Measurements from ENCODE around the gene AGAP9.
"Not testable (repeated sequence)": the region's sequence is repeated elsewhere in the genome, so short reads cannot be mapped to it uniquely, and the experiment has no call there.

AGAP9 gene

DNA sequence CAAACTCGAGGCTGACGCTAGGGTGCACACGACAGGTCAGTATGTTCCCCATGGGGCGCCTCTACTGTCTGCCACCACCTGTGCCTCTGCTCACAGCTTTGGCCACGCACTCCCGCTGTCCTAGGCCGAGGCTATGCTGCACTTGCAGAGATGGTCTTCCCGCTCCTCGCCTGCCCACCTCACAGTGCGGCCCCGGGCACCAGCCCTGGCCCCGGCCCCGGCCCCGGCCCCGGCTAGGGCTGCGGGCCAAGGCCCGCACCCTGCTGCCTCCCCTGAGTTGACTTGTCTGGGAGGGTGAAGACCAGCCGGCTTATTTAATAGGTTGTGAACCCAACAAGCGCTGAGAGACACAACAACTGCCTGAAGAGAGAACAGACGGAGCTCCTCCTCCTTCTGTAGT lies at the start of gene AGAP9:
Gene AGAP9 (minus strand): TSS at position 164 of the 400 bp plus-strand sequence. CDS start 112 bp downstream, at position 52.
- not testable (repeated sequence) for DNase-seq (ENCODE audit: insufficient read length, low spot score); FAIRE-seq

DNA sequence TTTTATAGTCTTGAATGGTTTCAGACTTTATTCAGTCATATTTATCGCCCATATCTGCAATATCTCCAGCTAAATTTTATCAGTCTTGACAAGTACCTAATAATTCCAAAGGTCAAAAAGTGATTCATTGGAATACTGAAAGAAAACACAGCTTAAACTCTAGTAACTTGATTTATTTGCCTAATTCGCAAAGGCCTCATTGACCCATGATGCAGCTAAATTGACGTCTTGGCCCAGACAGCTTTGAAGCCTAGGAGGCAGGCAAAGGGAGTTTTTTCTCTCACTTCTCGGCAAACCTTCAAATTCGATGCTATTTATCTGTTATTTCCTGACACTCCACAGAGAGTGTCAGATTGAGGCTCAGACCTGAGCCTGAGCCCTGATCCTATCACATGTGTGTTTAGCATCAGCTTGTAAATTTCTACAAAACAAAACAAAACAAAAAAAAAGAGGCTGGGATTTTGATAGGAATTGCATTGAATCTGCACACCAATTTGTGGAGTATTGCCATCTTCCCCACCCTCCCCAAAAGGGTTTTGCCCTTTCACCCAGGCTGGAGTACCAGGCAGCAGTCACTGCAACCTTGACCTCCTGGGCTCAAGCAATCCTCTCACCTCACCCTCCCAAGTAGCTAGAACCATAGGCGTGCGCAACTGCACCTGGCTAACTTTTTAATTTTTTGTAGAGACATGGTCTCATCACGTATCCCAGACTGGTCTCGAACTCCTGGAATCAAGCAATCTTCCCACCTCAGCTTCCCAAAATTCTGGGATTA lies 47.9 kb upstream of the AGAP9 start:
- not testable (repeated sequence) for FAIRE-seq; DNase-seq (ENCODE audit: insufficient read length, low spot score)

DNA sequence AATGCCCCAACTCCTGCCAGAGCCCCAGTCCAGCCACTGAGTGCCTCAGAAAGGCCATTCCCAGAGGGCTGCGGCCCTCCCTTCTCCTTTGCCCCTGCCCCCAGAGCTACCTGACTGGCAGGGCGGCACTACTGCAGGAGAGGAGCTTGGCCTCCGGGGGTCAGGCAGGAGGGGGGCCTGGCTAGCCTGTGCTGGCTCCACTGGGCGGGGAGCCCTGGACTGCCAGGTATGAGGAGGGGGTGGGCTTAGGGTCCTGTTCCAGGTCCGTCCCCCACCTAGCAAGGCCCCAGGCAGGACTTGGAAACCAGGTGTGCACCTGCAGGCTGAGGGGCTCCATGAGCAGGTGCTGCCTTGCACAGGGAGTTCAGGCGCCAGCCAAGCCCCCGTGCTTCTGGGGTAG lies 43.3 kb upstream of the AGAP9 start:
- not testable (repeated sequence) for DNase-seq (ENCODE audit: insufficient read length, low spot score); FAIRE-seq

DNA sequence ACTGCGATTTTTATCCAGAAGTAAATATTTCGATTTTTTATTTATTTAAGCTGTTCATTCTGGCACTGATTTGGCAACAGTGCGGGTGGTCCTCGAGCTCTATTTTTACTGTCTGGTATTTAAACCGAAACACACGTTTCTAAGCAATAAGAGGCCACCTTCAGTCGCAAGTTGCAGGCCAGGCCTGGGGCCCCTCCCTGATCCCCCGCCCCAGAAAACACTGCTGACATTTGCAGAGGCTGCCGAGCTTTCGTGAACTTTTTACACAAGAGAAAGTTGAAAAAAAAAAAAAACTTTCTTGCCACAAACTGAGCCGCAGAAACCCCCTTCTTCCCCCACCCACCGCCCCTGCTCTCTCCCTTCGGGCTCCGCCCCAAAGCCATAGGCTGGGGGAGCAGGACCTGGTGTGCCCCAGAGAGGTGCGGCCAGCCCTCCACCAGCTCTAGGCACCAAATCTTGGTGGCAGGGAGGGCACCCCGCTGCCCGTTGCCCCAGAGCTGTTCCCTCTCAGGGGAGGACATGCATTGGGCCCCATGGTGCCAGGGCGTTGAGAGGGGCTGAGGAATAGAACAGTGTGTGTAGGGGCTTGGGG lies 42.8 kb upstream of the AGAP9 start:
- not testable (repeated sequence) for FAIRE-seq; DNase-seq (ENCODE audit: insufficient read length, low spot score)

DNA sequence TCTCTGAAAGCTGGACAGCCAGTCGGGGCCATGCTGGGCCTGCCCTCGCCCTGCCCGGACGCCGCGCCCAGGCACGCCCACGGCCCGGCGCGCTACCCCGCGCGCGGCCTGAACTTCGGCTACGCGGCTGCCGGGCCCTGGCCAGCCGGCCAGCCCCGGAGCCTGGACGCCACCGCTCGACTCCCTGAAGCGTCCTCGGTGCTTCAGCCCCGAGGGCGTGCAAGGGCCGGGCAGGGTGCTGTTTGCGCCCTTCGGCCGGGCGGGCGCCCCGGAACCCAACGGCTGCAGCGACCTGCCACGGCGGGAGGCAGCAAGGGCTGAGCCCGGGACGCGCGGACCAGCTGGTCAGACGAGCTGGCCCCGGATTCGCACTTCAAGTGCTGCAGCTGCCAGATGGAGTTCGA lies 42.1 kb upstream of the AGAP9 start:
- not testable (repeated sequence) for FAIRE-seq; DNase-seq (ENCODE audit: insufficient read length, low spot score)

DNA sequence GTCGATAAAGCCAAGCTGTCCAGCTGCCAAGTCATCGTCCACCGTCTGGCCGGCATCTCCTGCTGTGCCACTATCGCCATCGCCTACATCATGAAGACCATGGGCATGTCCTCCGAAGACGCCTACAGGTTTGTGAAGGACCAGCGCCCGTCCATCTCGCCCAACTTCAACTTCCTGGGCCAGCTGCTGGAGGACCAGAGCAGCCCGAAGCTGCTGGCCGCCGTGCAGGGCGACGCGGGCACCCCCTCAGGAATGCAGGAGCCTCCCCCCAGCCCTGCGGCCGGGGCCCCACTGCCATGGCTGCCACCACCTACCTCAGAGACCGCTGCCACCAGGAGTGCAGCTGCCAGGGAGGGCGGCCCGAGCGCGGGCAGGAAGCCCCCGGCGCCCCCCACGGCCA lies 41.5 kb upstream of the AGAP9 start:
- not testable (repeated sequence) for FAIRE-seq; DNase-seq (ENCODE audit: insufficient read length, low spot score)

DNA sequence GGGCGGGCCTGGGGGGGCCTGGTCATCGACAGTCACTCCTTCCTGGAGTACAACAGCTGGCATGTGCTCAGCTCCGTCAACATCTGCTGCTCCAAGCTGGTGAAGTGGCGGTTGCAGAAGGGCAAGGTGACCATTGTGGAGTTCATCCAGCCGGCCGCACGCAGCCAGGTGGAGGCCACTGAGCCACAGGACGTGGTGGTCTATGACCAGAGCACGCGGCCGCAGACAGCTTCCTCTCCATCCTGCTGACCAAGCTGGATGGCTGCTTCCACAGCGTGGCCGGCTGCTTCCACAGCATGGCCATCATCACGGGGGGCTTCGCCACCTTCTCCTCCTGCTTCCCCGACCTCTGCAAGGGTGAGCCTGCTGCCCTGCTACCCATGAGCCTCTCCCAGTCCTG lies 40.9 kb upstream of the AGAP9 start:
- not testable (repeated sequence) for FAIRE-seq; DNase-seq (ENCODE audit: insufficient read length, low spot score)

DNA sequence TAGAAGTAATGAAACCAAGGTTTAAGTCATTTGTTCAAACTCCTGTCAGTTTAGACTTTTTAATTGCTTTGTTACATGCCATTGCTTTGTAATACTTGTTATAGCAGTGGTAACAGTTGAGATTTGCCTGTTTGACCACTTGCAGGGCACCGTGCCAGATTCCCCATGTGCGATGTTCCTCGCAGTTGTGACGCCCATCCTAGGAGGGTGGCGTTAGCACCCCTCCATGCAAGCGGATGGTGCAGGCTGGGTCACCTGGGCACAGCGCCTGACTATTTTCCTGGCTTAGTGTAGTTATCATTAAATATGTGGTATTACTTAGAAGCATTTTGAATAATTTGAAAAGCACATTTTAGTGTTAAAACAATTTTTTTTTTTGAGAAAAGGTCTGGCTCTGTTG lies 37.0 kb upstream of the AGAP9 start:
- not testable (repeated sequence) for FAIRE-seq; DNase-seq (ENCODE audit: insufficient read length, low spot score)

DNA sequence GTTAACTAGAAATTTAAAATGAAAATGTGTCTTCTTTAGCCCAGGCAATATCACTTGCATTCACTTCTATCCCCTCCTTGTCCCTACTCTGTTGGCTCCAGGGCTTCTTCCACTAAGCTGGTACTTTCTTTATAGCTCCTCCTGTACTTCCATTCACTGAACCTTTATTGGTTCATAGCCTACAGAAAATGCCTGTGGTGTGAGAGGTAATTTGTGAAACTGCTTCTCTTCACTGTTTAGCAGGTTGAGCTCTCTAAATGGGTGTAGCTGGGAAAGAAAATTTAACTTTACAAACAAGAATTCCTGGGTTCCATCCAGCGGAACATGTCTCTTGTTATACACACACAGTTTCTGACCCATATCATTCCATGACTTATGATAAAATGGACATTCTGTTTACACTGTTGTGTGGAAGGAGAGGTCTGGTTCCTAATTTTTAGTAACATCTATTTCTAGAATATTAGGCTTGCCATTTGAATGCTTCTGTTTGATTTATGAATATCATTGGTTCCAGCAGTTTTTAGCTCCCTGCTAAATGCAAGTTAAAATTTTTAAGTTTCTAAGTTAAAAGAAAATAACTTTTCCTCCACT lies 36.4 kb upstream of the AGAP9 start:
- FAIRE-seq; DNase-seq (ENCODE audit: insufficient read length, low spot score): not testable (repeated sequence)

DNA sequence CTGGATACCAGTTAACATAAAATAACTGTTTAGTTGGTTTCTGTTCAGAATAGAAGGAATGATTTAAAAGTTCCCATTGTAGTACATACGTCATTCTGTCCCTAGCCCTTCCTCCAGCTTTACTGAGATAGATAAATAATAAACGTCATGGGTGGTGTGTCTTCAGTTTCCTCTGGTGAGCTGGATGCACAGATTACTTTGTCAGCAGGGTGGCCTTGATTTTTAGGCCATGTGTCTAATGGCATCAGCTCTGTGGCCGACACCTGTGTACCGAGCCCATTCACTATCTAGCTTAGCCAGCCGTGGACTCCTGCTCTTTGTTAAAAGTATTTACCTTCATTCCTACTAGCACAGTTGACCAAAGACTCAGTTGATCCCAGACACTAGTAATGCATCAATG lies 34.7 kb upstream of the AGAP9 start:
- not testable (repeated sequence) for DNase-seq (ENCODE audit: insufficient read length, low spot score)

DNA sequence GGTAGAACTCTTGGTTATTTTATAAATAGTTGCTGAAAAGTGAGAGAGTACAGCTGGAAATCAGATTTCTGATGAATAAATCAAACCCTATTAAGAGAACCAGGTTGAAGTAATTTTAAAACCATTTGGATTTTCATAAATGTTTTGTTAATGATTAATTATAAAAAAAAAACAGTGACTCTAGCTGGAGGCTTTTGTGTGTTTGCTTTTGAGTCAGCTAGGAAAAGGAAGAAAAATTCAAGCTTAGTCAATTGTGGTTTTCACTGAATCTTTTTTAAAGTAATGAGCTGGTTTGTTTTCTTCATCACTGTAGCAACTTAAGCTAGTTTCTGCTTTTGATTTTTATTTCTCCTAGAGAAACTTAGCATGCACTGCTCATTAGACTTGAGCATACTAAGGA lies 34.2 kb upstream of the AGAP9 start:
- not testable (repeated sequence) for DNase-seq (ENCODE audit: insufficient read length, low spot score); FAIRE-seq

More for the DNA sequence above, 34.7 kb upstream of the AGAP9 start:
- FAIRE-seq, result not testable (repeated sequence)

DNA sequence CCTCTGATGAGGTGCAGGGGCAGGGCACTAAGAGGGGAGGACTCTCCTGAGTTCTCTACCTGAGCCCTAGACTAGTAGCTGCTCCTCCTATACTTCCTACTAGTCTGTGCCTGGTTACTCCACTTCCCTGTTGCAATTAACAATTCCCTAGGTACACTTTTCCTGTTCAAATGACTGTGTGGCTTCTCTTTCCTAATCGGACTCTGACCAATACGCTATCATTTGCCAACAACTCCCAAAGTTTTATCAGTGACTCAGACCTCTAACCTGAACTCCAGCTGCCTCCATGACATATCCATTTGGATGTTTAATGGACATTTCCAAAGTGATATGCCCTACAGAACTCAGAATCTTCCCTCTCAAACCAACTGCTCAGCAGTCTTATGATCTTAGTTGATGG lies 31.9 kb upstream of the AGAP9 start:
- not testable (repeated sequence) for DNase-seq (ENCODE audit: insufficient read length, low spot score); FAIRE-seq

DNA sequence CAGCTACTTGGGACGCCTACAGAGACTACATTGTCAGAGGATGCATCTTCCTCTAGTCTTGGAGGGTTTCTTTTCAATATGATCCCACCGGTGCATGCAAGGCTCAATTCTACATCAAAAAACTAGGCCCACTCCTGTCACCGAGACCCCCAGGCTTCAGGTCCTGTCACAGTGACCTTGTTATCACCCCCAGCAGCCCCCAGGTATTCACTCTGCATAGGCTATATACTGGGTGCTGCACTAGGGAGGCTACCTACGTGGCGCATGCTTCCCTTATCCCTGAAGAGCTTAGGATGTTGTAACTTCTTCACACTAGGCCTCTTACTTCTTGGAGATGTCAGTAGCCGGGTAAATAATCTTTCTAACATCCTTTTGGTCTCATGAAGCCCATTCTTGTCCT lies 31.1 kb upstream of the AGAP9 start:
- not testable (repeated sequence) for FAIRE-seq

DNA sequence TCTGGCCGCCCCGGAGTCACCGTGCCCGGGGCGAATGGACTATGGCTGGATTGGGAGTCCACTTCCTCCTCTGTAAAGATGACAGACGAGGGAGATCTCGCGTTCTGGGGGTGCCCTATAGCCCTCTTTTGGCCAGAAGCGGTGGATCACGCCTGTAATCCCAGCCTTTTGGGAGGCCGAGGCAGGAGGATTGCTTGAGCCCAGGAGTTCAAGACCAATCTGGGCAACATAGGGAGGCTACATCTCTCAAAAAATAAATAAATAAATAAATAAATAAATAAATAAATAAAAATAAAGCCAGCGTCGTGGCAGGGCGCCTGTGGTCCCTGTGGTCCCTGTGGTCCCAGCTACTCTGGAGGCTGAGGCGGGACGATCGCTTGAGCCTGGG lies 30.4 kb upstream of the AGAP9 start:
- FAIRE-seq; DNase-seq (ENCODE audit: insufficient read length, low spot score): not testable (repeated sequence)

More for the DNA sequence above, 31.1 kb upstream of the AGAP9 start:
- not testable (repeated sequence) for DNase-seq (ENCODE audit: insufficient read length, low spot score)

DNA sequence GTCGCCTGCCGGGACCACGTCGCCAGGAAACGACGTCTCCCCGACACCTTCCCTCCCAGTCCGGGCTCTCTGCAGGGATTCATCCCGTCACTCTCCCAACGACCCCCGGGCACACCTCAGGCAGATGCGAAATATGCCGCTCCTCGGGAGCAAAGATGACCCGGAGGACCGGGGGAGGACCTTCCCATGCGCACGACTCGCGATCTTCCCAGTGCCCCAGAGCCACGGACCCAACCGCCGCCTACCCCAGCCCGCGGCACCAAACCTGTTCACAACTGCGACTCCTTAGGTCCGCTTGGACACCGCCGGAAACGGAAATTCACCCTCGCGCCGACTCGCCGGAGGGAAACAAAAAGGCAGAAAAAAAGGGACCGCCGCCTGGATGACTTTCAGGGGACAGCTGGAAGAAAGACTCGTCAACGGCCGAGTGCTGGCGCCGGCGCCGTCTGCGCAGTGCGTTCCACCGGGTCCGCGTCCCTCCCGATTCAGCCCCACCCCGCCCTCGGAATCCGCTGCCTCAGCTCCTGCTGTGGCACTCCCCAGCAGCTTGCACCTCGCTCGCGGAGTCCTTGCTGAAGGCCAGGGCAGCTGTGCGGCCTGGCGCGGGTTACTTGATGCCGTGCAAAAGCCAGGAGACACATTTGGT lies 29.9 kb upstream of the AGAP9 start:
- DNase-seq (ENCODE audit: insufficient read length, low spot score), result peak; percentile 19
- FAIRE-seq, result not testable (repeated sequence)

DNA sequence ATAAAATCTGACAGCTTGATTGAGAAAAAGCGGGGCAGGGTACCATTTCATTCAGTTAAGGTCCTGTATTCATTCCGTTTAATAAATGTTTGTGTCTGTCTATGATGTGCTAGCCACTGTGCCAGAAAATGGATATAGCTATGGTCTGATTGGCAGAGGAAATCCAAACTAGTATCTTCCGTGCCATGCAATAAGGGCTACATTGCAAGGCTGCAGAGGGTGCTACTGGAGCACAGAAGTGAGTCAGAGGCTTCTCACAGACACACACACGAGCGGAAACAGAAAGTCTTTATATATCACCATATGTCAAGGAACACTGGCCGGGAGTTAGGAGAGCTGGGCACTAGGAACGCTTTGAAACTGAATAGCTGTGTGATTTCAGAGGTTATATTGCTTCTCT lies 29.3 kb upstream of the AGAP9 start:
- FAIRE-seq; DNase-seq (ENCODE audit: insufficient read length, low spot score): not testable (repeated sequence)

DNA sequence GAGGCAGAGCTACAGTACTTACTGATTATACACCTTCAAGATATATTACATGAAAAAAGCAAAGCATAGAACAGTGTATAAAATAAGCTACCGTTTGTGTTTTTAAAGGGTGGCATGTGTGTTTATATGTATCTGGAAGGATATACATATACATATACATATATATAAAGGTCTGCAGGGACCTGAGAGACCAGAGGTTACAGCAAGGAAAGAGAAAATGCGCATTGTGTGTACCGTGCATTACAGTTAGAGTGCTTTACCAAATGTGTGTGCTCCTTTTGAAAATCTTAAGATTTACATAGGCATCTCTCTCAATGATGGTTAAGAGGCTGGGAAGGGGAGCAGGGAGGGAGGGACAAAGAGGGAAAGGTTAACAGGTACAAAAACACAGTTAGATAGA lies 23.8 kb upstream of the AGAP9 start:
- not testable (repeated sequence) for FAIRE-seq; DNase-seq (ENCODE audit: insufficient read length, low spot score)

DNA sequence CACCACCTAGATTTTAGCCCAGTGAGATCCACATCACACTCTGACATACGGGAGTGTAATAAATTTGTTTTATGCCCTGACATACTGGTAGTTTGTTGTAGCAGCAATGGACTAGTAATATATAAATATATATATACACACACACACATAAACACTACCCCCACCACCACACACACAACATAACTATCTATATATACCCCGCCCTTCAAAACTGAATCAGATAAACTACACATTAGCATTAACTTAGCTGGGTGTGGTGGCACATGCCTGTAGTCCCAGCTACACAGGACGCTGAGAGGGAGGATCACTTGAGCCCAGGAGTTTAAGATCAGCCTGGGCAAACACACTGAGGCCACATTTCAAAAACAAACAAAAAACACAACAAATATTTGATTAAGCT lies 13.0 kb upstream of the AGAP9 start:
- not testable (repeated sequence) for FAIRE-seq; DNase-seq (ENCODE audit: insufficient read length, low spot score)

DNA sequence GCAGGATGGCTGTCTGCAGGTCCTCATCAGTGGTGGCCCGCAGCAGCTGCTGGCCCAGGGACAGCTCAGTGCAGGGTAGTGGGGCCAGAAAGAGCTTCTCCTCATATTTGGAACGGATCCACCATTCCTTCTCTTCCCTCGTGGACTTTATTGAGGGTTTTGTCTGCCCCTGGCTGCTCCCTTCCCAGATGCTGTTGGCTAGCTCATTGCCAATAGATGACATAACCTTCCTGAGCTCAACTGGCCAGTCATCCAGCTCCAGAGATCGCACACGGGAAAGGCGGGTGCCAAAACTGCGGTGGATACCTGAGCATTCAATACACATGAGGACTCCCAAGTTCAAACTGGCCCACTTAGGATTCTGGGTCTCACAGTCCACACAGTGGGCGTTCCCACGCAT lies 21.1 kb downstream of the AGAP9 start:
- not testable (repeated sequence) for FAIRE-seq; DNase-seq (ENCODE audit: insufficient read length, low spot score)

DNA sequence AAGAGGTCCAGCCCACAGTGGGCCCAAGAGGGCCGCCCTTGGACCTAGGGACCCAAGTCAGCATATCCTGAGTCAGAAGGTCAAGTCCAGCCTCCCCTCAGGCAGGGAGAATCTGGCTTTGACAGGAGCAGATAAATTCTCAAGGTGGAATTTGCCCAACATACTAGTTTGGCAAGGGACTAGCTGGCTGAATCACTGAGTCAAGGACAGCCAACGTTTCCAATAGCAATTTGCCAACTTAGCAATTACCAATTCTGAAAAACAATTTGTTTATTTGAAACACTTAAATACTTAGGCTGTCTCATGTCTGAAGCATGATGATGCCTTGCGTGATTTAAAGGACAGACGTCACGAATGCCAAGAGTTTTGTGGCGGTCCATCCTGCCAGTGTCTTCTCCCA lies 29.2 kb downstream of the AGAP9 start:
- not testable (repeated sequence) for FAIRE-seq

DNA sequence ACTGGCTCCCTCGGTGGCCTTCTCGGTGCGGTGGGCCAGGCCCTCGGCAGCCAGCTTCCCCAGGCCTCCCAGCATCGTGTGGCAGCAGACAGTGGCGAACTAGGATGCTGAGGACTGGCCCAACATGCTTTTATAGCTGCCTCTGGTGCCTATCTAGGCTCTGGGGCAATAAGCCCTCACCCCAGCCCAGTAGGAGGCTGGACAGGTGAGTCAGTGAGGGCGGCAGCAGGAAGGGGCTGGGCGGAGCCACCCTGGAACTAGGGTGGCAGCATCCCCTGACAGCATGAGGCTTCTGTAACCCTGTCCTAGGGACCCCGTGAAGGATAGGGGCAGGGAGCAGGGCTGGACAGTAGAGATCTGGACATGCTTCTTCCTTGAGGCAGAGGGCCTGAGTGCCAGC lies 31.8 kb downstream of the AGAP9 start, which contains the start of gene FAM25G:
Gene FAM25G (minus strand): TSS at position 101 of the 400 bp plus-strand sequence. CDS start 26 bp downstream, at position 75.
- DNase-seq (ENCODE audit: insufficient read length, low spot score); FAIRE-seq: not testable (repeated sequence)

More for the DNA sequence above, 29.2 kb downstream of the AGAP9 start:
- DNase-seq (ENCODE audit: insufficient read length, low spot score), result not testable (repeated sequence)

Measured in GM19239 (cell line).